OCI-LY7 (cell line): Measurements from ENCODE around the gene STAT4. TPM values are rescaled to one million over a fixed set of nuclear protein-coding genes. Genes with fewer than 3 reads are reported as not detected.

Source experiments
- BruUV-seq: library from RNA; stranded (reverse); fragments of 400-500 nt; replicated peaks from 2 replicates; lab custom pipeline; 2021; lab: Mats Ljungman, UMichigan
- CTCF ChIA-PET: fragments of 300-600 bp; sonication (Branson Sonifier 250); formaldehyde crosslinking; loops from one replicate; lab custom pipeline; 2022; ENCODE audit warnings: antibody characterized with exemption; ENCODE audit not compliant: unreplicated experiment; lab: Charles Lee
- POLR2A ChIA-PET: fragments of 300-600 bp; sonication (Branson Sonifier 250); formaldehyde crosslinking; loops from one replicate; lab custom pipeline; 2022; ENCODE audit warnings: antibody characterized with exemption; lab: Charles Lee
- DNase-seq: peaks from one replicate; pipeline ENCODE4 v3.0.0-alpha.2; 2015; ENCODE audit warnings: low spot score
- H2AFZ ChIP-seq: fragments of 200-600 bp; sonication (generic), shearing (Covaris generic); 2 replicates; pipeline ENCODE4 v1.6.1; 2014; ENCODE audit warnings: mild to moderate bottlenecking, antibody characterized with exemption, low read length, moderate library complexity
- H3K27ac ChIP-seq: fragments of 200-600 bp; sonication (generic); 2 replicates; pipeline ENCODE4 v1.5.1; 2014; ENCODE audit warnings: mixed run types, low read depth, mild to moderate bottlenecking, moderate library complexity, low read length, inconsistent platforms; ENCODE audit not compliant: poor library complexity, severe bottlenecking
- H3K36me3 ChIP-seq: fragments of 200-600 bp; sonication (generic); 2 replicates; pipeline ENCODE4 v1.6.1; 2014; ENCODE audit warnings: mild to moderate bottlenecking, antibody characterized with exemption, low read length, moderate library complexity, mixed read lengths; ENCODE audit not compliant: insufficient read depth
- H3K4me1 ChIP-seq: fragments of 200-600 bp; sonication (generic); 2 replicates; pipeline ENCODE4 v1.5.1; 2014; ENCODE audit warnings: mild to moderate bottlenecking, low read length; ENCODE audit not compliant: insufficient read depth, poor library complexity, severe bottlenecking
- H3K4me2 ChIP-seq: fragments of 200-600 bp; sonication (generic); 2 replicates; pipeline ENCODE4 v1.6.1; 2014; ENCODE audit warnings: mild to moderate bottlenecking, low read length
- H3K4me3 ChIP-seq: fragments of 200-600 bp; sonication (generic); 2 replicates; pipeline ENCODE4 v1.5.1; 2014; ENCODE audit warnings: mild to moderate bottlenecking, low read depth, low read length; ENCODE audit not compliant: poor library complexity, severe bottlenecking
- H3K79me2 ChIP-seq: fragments of 200-600 bp; sonication (generic); 2 replicates; pipeline ENCODE4 v1.6.1; 2016; ENCODE audit warnings: low read depth, mild to moderate bottlenecking, low read length, moderate library complexity, mixed read lengths; ENCODE audit not compliant: insufficient read depth
- H3K9me2 ChIP-seq: fragments of 200-600 bp; sonication (generic); 2 replicates; pipeline ENCODE4 v1.6.1; 2016; ENCODE audit warnings: mild to moderate bottlenecking, low read length, mixed read lengths; ENCODE audit not compliant: insufficient read depth
- H3K9me3 ChIP-seq: fragments of 200-600 bp; sonication (generic); 2 replicates; pipeline ENCODE4 v1.6.1; 2014; ENCODE audit warnings: mild to moderate bottlenecking, mixed run types, low read length, mixed read lengths
- H4K20me1 ChIP-seq: fragments of 200-600 bp; sonication (generic); 2 replicates; pipeline ENCODE4 v1.6.1; 2014; ENCODE audit warnings: mild to moderate bottlenecking, antibody characterized with exemption, low read length, moderate library complexity, mixed read lengths; ENCODE audit not compliant: insufficient read depth
- EZH2phosphoT487 ChIP-seq: fragments of 200-600 bp; sonication (generic); IDR thresholded peaks from 2 replicates; pipeline ENCODE4 v1.6.1; 2018; ENCODE audit warnings: low read depth, borderline replicate concordance, mild to moderate bottlenecking, mixed run types, antibody characterized with exemption, low read length, moderate library complexity, mixed read lengths
- intact Hi-C: fragments of 100-400 bp; cut with micrococcal nuclease; formaldehyde crosslinking; loops from one replicate; pipeline ENCODE4 v1.10.0; 2022; ENCODE audit not compliant: unreplicated experiment
- total RNA-seq, 2 experiments: library from RNA; depleted of rRNA in 1 of 2; stranded (reverse); fragments of >200 nt in 1 of 2; shearing (Covaris generic) in 1 of 2; gene quantifications; 2 replicates each; pipeline ENCODE4 v1.2.3, GENCODE V29; 2014 to 2022
- TF ChIP-seq, protein P1 (sequence below): fragments of 200-600 bp; sonication (generic); conservative IDR thresholded peaks from 2 replicates; pipeline ENCODE4 v1.5.1; 2014; ENCODE audit warnings: mild to moderate bottlenecking, antibody characterized with exemption, low read length, moderate library complexity, mixed read lengths

Gene STAT4
- total RNA-seq, 2 experiments from 2014 or later, result not detected

DNA sequence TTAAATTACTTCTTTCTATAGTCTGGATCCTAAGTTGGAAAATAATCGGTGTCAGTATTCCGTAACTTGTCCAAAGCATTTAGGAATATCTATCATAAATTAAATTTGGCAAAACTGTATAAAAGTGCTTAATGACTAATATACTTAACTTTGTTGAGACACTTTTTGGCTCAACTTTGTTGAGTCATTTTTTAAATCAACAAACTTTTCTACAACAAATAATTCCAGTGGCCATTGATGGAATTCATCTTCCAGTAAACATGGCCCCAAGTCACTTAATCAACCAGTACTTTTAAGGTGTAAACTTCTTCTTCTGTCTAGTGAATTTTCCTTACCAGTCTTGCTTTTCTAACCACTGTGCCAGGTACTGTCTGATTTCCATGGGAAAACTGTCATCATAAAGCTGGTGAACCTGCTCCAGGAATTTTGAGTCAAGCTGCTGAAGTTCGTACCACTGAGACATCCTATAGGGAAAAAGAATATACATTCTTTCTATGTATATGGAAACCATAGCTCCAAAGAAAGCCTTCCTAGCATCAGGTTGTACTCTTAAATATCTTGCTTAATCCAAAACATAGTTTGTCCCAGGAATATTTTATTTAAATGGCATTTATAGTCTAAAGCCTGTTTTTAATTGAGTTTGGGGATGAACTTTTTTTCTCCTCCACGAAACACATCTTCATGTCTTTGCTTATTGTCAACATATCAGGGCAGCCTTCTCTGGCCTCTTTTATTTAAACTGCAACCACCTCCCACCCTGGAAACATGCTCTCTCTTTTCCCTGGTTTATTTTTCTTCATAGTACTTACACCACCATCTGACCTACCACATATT lies 141.0 kb downstream of the STAT4 start:
- DNase-seq, result no peak
- Histone ChIP-seq H3K27ac (no peak overlapping the region), H3K4me3 (no peak overlapping the region), H3K4me2 (no peak overlapping the region), H2AFZ (no peak overlapping the region), H3K4me1 (peaks cover 19% of the 10 kb centered on the region), H4K20me1 (no peaks in the 10 kb centered on the region; the same call in 1 of the 2 replicates), H3K79me2 (0 out of 2 replicates have a peak, but pooled peaks cover 8% of the 10 kb centered on the region), H3K9me3 (no peaks in the 10 kb centered on the region), H3K9me2 (no peaks in the 10 kb centered on the region), H3K36me3 (peaks cover 51% of the 10 kb centered on the region)
- BruUV-seq, result no TSS peak
- TF ChIP-seq, protein P1, sequence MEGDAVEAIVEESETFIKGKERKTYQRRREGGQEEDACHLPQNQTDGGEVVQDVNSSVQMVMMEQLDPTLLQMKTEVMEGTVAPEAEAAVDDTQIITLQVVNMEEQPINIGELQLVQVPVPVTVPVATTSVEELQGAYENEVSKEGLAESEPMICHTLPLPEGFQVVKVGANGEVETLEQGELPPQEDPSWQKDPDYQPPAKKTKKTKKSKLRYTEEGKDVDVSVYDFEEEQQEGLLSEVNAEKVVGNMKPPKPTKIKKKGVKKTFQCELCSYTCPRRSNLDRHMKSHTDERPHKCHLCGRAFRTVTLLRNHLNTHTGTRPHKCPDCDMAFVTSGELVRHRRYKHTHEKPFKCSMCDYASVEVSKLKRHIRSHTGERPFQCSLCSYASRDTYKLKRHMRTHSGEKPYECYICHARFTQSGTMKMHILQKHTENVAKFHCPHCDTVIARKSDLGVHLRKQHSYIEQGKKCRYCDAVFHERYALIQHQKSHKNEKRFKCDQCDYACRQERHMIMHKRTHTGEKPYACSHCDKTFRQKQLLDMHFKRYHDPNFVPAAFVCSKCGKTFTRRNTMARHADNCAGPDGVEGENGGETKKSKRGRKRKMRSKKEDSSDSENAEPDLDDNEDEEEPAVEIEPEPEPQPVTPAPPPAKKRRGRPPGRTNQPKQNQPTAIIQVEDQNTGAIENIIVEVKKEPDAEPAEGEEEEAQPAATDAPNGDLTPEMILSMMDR, result no peak
- TF ChIP-seq EZH2phosphoT487, result no peak
- POLR2A ChIA-PET, result interaction anchor here (0.7 to 0.9 kb wide), 2 partner anchors 67 to 139 kb away, joined by 4 to 5 read pairs; no protein-coding TSS in a partner anchor
- CTCF ChIA-PET, result no interaction called here
- intact Hi-C loops, result loop anchor here (10.0 kb wide), 1 partner anchor 345 kb away; no protein-coding TSS in a partner anchor

DNA sequence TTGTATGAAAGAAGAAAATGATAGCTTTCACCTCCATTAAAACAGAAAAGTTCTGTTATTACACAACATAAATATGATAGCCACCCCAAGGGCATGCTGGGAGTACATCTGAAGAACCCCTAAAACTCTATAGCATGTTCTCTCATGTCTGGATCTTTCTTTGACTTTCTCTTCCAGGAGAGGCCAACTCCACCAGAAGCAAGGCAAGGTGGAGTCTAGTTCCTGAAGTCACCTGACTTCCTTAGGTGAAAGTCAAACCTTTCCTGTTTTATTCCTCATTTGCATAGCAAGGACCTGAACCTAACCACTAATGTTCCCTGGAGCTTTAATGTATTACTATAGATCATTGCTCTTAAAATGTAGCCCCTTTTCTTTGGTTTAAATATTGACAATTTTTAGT lies 142.5 kb downstream of the STAT4 start:
- no peak for DNase-seq
- POLR2A ChIA-PET, result no interaction called here
- Histone ChIP-seq H3K4me2 (no peak overlapping the region), H3K27ac (no peak overlapping the region), H3K9me3 (0 out of 2 replicates have a peak, but pooled peaks cover 3% of the 10 kb centered on the region), H3K36me3 (peaks cover 66% of the 10 kb centered on the region), H3K79me2 (0 out of 2 replicates have a peak, but pooled peaks cover 5% of the 10 kb centered on the region), H2AFZ (no peak overlapping the region), H3K9me2 (no peaks in the 10 kb centered on the region), H4K20me1 (no peaks in the 10 kb centered on the region; the same call in 1 of the 2 replicates), H3K4me1 (peaks cover 13% of the 10 kb centered on the region), H3K4me3 (no peak overlapping the region)
- BruUV-seq, result no TSS peak
- intact Hi-C loops, result no loop called here
- no peak for TF ChIP-seq EZH2phosphoT487
- TF ChIP-seq, protein P1, result no peak
- CTCF ChIA-PET, result no interaction called here
